Cardiac muscle cell (in vitro differentiated cells and primary cell): ENCODE measurements around the gene TM7SF2. TPM values are rescaled to one million over a fixed set of nuclear protein-coding genes. Genes with fewer than 3 reads are reported as not detected.

Experiments
- DNase-seq, 2 donors: peaks; one replicate each; pipeline versions ENCODE4 v3.0.0 to v3.0.0-alpha.2; 2010 to 2017; ENCODE audit warnings: low read depth in 1 of 2, low spot score in 1 of 2
- H3K27ac ChIP-seq: fragments of 200-600 bp; sonication (generic); 2 replicates; pipeline ENCODE4 v1.5.1; 2016
- H3K27me3 ChIP-seq: fragments of 200-600 bp; sonication (generic); 2 replicates; pipeline ENCODE4 v1.6.0; 2016; ENCODE audit warnings: control low read depth
- H3K36me3 ChIP-seq: fragments of 200-600 bp; sonication (generic); 2 replicates; pipeline ENCODE4 v1.5.1; 2016; ENCODE audit warnings: control low read depth
- H3K4me1 ChIP-seq: fragments of 200-600 bp; sonication (generic); 2 replicates; pipeline ENCODE4 v1.8.1; 2017; ENCODE audit warnings: low read depth, mild to moderate bottlenecking, mixed run types
- H3K4me3 ChIP-seq: fragments of 200-600 bp; sonication (generic); 2 replicates; pipeline ENCODE4 v1.5.1; 2016; ENCODE audit warnings: mild to moderate bottlenecking
- H3K9me3 ChIP-seq: fragments of 200-600 bp; sonication (generic); 2 replicates; pipeline ENCODE4 v1.5.1; 2017; ENCODE audit warnings: low read depth, mild to moderate bottlenecking, control low read depth
- polyA plus RNA-seq: library from polyadenylated mRNA; unstranded; fragments of >200 nt; fragmentation: Nextera tagmentation; extraction: Ambion mirVana; gene quantifications from 2 replicates; pipeline ENCODE4 v1.2.1, GENCODE V29; 2016
- total RNA-seq: library from RNA; depleted of rRNA; stranded (reverse); fragments of >200 nt; gene quantifications from 2 replicates; pipeline ENCODE4 v1.2.3, GENCODE V29; 2016
- TF ChIP-seq, protein P1 (sequence below): IDR thresholded peaks from 2 replicates; pipeline ENCODE4 v1.5.1; 2012; ENCODE audit warnings: low read depth, mild to moderate bottlenecking, low read length

The TM7SF2 gene
- total and polyA plus RNA-seq, 2 experiments from 2014 or later = 186 to 277 TPM

DNA sequence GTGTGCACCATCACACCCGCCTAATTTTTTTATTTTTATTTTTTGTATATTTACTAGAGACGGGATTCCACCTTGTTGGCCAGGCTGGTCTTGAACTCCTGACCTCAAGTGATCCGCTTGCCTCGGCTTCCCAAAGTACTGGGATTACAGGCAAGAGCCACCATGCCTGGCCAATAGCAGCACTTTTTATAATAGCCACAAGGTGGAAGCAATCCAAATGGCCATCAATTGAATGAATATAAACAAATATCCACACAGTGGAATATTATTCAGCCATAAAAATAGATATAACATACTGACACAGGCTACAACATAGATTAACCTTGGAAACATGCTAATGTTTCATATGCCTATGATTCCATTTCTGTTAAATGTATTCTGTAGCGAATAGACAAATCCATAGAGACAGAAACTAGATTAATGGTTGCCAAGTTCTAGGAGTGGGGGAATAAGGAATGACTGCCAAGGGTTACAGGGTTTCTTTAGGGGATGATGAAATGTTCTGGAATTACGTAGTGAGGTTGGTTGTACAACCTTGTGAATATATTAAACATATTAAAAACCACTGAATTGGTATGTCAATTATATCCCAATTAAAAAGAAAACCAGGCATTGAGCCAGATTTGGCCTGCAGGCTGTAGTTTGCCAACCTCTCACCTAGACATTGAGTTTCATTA is 10.9 kb upstream of the TM7SF2 start:
- Histone ChIP-seq H3K27ac (no peak overlapping the region), H3K27me3 (no peaks in the 10 kb centered on the region), H3K4me1 (peaks cover 5% of the 10 kb centered on the region), H3K36me3 (peaks cover 4% of the 10 kb centered on the region), H3K9me3 (no peaks in the 10 kb centered on the region), H3K4me3 (no peak overlapping the region)
- TF ChIP-seq, protein P1, sequence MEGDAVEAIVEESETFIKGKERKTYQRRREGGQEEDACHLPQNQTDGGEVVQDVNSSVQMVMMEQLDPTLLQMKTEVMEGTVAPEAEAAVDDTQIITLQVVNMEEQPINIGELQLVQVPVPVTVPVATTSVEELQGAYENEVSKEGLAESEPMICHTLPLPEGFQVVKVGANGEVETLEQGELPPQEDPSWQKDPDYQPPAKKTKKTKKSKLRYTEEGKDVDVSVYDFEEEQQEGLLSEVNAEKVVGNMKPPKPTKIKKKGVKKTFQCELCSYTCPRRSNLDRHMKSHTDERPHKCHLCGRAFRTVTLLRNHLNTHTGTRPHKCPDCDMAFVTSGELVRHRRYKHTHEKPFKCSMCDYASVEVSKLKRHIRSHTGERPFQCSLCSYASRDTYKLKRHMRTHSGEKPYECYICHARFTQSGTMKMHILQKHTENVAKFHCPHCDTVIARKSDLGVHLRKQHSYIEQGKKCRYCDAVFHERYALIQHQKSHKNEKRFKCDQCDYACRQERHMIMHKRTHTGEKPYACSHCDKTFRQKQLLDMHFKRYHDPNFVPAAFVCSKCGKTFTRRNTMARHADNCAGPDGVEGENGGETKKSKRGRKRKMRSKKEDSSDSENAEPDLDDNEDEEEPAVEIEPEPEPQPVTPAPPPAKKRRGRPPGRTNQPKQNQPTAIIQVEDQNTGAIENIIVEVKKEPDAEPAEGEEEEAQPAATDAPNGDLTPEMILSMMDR = peak; percentile 16
- DNase-seq = peak in 1 of 2 donors; percentile 80

DNA sequence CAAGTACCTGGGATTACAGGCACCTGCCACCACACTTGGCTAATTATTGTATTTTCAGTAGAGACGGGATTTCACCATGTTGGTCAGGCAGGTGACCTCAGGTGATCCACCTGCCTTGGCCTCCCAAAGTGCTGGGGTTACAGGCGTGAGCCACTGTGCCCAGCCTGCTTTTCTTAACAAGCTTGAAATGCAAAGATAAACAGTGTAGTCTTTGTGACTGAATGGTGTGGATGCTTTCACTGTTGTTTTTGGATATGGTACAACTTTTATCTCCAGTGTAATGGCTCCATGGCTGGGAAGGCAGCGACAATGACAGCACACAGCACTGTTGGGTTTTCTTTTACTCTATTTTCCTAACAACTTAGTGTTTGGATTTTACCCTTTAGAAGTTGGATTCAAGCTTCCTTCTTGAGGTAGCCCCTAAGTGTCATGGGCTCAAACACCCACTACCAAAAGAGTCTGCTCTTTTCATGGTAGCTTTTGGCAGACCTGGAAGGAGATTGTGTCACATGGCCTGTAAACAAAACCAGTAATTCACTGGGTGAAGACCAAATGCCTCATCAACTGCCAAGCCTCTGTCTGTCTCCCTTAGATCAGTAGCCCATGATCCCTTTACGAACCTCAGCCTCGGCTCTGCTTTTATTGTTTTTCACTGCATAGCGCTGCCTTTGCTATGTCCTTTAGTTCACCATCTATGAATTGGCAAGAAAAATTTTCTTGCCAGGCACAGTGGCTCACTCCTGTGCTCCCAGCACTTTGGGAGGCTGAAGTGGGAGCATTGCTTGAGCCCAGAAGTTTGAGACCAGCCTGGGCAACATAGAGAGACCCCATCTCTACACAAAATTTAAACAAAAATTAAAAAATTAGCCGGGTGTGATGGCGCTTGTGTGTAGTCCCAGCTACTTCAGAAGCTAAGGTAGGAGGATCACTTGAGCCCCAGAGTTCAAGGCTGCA is 9.3 kb upstream of the TM7SF2 start:
- peaks cover 4% of the 10 kb centered on the region for H3K36me3 ChIP-seq
- DNase-seq = peak in 1 of 2 donors; percentile 39
- TF ChIP-seq, protein P1 = no peak
- H3K27ac ChIP-seq = no peak overlapping the region
- H3K4me1 ChIP-seq = no peaks in the 10 kb centered on the region
- H3K9me3 ChIP-seq = no peaks in the 10 kb centered on the region
- no peak overlapping the region for H3K4me3 ChIP-seq
- no peaks in the 10 kb centered on the region for H3K27me3 ChIP-seq

DNA sequence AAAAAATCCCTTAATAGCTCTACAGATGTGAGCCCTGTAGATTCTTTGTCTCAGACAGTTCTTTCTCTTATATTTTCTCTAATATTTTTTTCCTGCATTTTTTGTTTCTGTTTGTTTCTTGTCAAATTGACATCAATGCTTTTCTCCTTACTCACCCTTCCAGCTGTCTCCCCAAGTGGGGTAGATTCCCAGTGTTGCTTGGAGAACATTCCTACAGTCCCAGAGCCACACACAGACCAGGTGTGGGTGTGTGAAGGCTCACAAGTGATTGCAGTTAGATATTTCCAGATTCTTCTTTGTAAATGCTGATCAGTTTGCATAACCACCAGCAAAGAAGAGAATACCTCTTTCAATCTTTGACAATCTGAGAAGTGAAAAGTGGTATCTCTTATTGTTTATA is 8.2 kb upstream of the TM7SF2 start:
- TF ChIP-seq, protein P1 = no peak
- Histone ChIP-seq H3K27me3 (no peaks in the 10 kb centered on the region), H3K9me3 (no peaks in the 10 kb centered on the region), H3K4me3 (no peak overlapping the region), H3K27ac (no peak overlapping the region), H3K36me3 (peaks cover 2% of the 10 kb centered on the region), H3K4me1 (no peaks in the 10 kb centered on the region)
- DNase-seq = no peak

DNA sequence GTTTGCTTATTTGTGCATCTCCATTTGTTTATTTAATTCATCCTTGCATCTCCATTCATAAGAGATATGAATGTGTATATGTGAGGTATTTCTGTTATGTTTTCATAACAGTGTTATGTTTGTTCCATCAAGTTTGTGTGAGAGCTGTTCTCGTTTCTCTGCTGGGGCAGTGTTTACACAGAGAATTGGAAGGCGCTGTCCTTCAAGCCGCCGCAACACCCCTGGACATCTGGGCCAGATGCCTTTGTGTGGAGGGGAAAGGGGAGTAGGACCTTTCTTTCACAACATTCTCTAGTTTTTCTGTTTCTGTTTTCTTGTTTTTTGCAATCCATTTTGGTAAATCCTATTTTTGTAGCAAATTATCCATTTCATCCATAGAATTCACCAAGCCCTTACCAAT is 7.0 kb upstream of the TM7SF2 start:
- Histone ChIP-seq H3K4me3 (no peak overlapping the region), H3K9me3 (no peaks in the 10 kb centered on the region), H3K27ac (no peak overlapping the region), H3K4me1 (no peaks in the 10 kb centered on the region), H3K36me3 (no peaks in the 10 kb centered on the region), H3K27me3 (no peaks in the 10 kb centered on the region)
- no peak for DNase-seq
- TF ChIP-seq, protein P1 = no peak

DNA sequence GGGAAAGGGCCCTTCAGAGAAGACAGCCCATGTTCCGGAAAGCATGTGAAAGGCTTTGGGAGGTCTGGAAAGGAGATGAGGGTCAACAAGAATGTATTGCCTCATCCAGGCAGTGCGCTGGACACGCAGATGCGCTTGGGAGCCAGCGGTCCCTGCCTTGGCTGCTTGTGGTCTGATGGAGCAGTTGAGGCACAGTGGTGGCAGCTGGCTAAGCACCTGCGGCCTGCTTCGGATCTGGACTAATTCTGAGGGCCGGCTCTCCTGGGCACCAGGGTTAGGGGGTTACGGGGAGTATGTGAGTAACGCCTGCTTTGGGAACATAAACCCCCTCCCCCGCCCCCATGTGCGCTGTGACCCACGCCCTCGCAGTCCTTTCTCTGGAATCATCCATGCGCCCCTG is 4.6 kb upstream of the TM7SF2 start:
- no peaks in the 10 kb centered on the region for H3K27me3 ChIP-seq
- H3K36me3 ChIP-seq = no peaks in the 10 kb centered on the region
- no peak overlapping the region for H3K4me3 ChIP-seq
- TF ChIP-seq, protein P1 = no peak
- DNase-seq = no peak
- no peak overlapping the region for H3K27ac ChIP-seq
- H3K4me1 ChIP-seq = peaks cover 7% of the 10 kb centered on the region
- no peaks in the 10 kb centered on the region for H3K9me3 ChIP-seq
